CD4-positive, alpha-beta T cell treated with Interleukin-10 for 1 hour (primary cell): ENCODE data around the gene CHMP6.

ENCODE experiments used
- DNase-seq: peaks from one replicate; pipeline ENCODE4 v3.0.0-alpha.2; 2020

CHMP6 gene

DNA sequence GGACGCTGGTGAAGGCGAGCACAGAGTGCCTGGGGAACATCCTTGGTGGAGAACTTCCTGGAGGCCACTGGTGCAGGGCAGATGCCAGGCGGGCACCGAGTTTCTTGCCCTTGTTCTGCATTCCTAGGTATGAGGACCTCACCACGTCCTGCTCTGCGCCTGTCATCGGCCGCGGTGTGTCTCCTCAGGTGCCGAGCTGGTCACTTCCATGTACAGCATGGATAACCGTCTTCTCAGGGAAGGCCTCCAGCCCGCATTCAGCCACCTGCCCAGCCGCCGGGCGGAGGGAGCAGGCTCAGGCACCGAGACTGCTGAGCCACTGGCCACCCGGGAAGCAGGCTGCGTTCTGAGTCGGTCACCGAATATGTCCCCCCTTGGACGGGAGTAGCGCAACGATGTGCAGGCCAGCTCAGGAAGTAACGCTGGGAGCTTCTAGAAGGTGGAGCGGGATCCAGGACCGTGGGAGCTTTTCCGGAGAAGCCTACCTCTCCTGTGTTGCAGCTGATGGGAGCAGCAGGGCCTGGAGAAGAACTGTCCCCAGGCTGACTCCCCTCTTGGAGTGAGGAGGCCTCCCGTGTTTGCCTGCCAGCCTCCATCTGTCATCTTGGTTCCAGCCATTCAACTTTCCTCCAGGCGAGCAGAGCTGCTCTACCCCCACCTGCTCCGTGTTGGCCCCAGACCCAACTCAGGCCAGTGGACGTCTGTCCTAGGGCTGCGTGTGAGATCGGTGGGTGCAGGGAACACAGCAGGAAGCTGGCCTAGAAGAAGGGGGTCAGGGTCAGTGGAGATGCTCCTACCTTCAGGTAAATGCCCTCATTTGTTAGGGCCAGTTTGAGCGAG, 41.2 kb downstream of the CHMP6 start:
- DNase-seq = no peak

DNA sequence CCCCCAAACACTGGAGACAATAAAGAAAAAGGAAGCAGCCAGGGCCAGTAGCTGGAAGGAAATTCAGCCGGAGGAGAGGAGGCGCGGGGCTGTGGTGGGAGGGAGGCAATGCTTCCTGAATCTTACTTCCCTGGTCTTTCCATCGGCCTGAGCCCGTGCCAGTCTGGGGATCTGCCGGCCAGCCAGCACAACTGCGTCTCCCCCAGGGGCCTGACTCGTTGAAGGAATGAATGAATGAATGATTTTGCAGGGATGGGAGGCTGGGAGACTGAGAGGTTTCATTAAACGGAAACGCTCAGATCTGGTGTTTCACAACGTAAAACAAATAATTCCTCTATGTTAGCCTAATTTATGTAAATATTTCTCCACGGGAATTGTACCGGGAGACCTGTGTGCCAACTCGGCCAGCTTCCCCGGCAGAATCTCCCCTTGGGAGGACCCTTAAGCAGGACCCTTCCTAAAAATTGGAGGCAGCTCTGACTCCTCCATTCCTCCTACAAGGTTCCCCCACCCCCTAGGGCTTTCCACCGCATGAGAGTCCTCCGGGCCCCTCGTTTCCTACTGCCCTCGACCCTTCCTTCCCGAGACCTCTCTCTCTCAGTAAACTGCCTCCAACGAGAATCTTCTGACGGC, 42.0 kb downstream of the CHMP6 start:
- no peak for DNase-seq

DNA sequence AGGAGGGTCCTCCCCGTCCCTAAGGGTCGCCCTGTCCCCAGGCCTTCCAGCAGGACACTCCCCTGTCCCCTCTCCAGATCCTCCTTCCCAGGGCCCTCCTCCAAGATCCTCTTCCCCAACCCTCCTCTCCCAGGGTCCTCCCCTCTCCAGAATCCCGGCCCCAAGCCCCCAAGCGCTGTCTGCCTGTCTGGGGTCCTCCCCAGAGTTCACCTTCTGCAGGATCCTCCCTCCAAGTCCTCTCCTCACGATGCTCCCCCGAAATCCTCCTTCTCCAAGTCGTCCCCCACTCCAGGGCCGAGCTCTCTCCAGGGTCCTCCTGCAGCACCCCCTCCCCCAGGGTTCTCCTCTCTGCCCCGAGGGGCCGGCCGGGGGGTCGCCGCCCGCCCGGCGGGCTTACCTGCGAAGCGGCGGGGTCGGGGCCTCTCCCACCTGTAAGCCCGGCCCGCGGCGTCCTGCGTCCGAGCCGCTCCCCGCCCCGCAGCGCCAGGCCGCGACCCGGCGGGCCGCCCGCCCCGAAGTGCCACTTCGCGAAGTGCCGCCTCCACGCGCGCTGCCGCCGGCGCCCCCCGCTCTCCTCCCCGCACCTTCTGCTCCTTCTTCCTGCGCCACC, 42.6 kb downstream of the CHMP6 start:
- DNase-seq = no peak

DNA sequence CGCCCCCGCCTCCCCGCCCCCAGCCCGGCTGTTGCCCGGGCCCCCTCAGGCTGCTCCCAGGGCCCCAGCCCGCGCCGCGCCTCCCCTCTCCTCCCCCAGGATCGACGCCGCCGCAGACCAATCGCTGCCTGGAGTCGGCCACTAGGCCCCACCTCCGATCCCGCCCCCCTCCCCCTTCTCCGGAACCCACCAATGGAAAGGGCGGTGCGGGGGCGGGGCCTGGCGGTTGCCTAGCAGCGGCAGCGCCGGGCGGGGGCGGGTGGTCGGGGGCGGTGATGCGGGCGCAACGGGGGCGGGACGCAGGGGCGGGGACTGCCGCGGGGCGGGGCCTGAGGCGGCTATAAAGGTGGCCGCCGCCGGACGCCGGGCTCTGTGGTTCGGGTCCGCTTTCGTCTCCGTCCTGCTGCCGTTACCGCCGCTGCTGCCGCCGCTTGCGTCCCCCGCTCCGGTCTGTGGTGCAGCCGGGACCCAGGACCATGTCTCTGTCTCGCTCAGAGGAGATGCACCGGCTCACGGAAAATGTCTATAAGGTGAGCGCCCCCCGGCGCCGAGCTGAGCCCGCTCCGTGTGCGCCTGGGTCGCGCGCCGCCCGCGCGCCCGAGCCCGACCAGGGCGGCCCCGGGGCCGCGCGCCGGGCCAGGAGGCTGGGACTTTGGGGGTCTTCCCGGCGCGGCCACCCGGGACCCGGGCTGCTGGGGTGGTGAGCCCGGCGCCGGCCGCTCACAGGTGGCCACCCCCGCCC, 43.3 kb downstream of the CHMP6 start, which contains the start of gene BAIAP2:
TSS of gene BAIAP2 (plus strand) at position 373 of the 742 bp plus-strand sequence. CDS start at position 477, 104 bp downstream.
- DNase-seq = peak; percentile 96

DNA sequence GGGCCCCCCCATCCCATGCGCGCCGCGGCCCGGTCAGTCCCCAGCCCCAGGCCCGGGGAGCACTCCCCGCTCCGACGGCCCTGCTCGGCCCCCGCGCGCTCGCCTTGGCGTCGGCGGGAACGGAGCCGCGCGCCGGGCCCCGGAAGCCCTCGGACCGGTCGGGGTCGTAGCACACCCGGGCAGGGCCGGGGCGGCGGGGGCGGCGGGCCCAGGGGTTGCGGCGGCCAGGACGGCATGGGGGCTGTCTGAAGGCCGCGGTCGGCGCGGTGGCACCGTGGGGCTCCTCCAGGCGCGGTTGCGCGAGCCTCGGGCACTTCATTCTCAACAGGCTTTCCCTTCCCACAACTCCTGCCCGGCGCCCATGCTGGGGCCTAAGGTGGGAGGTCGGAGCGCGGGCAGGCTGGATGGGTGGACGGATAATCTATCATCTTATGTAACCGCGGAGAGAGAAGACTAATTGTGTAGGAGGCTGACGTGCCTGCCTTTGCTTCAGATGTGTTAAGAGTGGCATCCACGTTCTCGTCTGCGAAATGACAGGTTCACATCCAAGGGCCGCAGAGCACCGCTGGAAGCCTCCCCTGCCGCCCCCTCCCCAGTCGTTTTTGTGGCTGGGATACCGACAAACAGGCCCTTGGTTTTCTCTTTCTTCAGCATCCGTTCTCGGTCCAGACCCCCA, 44.0 kb downstream of the CHMP6 start:
- no peak for DNase-seq

DNA sequence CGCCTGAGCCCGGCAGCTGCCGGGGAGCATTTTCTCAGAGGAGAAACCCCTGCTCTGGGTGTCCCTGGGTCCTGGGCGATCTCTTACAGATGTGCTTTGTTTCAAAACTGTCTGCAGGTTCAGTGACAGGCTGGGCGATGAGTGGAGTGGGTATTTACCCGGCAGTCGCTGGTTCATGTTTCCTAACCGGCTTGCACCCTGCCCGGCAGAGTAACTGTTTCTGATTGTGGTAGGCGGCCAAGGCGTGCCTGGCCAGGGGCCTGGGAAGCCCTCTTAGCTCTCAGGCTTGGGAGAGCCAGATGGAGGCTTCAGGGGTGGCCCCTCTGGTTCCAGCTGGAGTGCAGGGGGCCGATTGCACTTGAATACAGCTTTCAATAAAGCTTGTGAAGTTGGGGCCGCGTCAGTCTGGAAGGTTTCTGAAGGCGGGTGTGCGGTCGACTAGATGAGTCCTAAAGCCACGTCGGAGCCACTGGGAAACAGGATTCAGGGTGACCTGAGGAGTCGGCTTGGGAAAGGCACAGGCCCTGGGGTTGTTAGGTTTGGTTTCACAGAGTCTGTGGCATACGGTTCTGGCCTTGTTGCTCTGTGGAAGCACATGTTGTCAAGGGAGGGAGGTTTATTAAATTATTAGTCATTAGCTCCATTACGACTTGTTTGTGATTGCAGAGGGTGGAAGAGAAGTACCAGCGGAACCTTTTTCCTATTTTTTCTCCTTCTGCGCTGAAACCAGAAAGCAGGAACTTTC, 44.7 kb downstream of the CHMP6 start:
- no peak for DNase-seq

DNA sequence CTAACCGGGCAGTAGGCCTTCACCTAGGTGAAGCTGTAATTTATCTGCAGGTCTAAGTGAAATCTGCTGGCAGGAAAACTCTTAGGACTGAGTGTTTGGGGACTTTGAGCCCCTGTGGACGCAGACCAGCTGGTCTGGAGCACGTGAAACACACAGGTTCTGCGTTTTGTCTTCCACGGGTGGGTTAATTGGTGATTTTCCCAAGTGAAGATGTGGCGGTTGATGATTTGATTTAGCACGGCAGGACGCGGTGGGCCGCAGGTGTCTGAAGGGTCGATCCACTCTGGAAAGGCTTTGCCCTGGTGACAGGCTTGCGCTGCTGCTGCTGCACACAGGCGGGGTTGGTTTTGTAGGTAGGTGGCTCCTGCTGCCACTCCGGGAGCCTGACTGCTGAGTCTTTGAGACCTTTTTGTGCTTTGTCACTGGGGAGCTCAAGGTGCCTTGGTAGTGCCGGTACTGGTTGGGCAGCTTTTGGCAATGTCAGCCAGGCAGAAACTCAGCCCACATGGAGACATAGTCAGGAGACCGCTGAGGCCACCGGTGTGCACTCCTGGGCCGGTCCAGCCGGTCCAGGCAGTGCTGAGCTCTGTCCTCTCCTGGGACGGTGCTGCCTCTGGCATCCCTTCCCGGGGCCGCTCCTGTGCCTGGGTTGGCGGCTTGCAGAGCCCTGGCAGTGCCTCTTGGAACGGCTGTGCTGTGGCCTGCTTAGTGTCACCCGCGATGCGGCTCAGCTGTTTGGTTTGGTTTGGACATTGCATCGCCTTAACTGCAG, 45.6 kb downstream of the CHMP6 start:
- no peak for DNase-seq

DNA sequence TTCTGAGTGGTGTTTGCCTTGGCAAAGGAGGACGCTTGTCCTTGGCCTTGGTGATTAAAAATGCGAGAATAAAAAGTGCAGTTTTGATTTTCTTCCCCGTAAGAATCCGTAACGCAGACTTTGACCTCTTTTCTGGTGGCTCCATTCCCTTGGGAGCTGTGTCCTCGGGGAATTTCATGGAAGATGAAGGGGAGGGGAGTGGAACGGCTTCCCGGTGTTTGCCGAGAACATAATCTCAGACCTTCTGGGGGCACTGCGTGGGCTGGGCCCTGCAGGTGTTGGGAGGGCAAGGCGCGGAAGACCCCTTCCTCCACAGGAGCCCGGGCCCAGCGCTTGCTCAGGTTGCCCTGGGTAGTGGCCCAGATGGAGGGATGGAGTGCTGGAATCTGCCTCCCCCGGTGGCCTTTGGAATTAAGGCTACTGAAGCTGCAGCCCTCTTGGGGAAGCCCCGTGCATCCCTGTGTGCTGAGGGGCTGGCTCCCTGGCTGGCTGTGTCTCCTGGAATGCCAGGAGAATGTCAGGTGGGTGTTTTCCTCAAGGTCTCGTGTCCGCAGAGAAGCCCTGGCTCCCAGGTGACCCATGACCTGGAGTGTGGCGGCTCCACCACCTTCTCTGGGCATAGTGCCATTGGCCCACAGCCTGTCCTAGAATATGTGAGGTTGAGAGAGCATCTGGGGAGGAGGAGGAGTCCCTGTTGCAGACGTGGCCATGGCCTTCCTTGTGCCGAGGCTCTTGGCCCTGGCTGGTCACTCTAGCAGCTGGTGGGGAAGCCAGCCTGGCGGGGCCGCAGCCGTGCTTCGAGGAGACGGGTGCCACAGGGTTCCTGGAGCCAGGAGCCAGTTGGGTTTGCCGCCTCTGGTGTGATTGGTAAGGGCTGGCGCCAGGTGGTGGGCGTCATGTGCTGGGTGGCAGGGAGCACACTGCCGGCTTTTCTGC, 46.4 kb downstream of the CHMP6 start:
- no peak for DNase-seq

DNA sequence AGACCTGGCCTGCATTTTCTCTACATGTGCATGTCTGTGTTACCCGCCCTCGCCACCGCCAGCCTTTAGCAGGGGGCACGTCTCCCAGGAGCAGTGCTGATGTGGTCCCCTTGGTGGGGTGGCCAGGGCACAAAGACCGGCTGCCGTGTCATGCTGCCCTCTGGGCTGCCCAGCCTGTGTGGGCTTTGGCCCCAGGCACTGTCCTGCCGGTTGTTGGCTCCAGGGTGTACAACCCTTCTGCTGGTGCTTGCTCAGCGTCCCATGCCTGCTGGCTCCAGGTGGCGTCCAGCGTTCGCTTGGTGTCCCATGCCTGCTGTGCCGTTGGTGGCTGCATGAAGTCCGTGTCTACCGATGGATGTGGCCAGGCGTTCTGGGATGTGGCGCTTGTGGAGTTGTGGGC, 47.5 kb downstream of the CHMP6 start:
- DNase-seq = no peak

DNA sequence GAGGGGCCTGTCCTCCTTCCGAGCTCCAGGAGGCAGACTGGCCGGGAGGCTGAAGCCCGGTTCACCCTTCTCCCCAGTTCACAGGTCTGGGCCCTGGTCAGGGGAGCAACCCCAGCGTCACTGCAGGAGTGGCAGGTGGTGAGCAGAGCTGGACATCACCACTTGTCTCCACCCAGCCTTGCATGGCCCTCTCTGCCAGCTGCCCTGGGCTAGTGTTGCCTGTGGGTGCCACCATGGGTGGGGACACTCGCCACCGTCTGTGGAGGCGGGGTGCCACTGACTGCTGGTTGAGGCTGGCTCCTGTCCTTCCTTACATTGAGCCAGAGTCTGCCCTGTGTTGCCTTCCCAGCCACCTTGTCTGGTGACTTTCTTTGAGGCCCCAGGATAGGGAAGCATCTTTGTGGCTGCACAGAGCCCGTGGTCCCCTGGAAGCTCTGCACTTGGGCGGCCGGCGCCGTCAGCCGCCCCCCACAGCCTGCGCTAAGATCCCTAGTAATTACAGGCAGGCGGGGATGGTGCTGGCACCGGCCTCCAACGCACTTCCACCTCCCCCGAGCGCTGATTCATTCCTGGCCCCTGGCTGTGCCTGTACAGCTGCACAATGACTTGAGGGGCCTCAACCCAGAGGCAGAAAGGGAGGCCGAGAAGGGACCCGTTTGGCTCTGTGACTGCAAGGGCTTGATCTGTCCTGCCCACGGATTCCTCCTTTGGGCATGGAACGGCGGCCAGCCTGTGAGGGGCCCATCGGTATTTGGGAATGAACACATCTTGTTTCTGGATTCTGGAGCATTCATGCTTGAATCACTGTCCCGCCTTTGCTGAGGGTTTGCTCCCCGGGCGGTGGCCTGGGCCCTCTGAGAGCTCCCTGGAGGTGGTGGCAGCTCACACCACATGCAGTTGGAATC, 48.5 kb downstream of the CHMP6 start:
- no peak for DNase-seq

DNA sequence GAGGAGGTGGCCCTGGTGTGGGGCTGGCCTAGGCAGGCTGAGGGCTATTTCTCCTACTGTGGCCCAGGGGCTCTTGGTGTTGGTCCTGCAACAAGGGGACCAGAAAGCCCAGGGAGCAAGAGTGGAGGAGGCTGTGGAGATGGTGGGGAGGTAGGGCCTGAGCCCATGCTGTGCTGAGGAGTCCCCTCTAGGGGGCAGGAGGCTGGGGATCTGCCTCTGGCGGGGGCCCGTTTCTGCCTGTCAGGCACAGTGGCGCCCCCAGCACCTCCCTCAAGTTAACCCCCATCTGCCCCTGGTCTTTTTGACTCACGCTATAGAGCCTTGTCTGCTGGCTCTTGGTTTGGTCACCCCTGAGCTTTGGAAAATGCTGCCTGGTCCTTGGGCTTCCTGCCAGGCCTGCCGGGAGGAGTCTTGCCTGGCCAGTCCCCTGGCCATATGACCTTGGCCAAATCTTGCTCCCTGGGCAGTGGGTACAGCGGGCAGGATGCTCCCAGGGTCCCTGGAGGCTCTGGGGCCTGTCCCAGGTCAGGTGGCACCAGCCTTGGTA, 49.2 kb downstream of the CHMP6 start:
- DNase-seq = no peak

DNA sequence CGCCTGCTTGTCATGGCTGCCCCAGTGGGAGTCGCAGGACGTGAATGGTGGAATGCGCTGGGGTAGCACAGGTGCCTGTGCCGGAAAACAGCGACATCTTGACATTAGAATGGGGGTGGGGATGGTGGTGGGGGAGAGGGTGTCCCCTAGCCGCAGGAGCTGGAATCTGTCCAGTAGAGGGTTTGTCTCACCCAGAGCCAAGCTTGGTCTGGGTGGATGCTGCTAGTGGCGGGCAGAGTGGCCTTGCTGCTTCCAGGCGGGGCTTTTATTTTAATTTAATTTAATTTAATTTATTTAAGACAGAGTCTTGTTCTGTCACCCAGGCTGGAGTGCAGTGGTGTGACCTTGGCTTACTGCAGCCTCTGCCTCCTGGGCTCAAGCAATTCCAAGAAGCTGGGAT, 51.0 kb downstream of the CHMP6 start:
- no peak for DNase-seq

DNA sequence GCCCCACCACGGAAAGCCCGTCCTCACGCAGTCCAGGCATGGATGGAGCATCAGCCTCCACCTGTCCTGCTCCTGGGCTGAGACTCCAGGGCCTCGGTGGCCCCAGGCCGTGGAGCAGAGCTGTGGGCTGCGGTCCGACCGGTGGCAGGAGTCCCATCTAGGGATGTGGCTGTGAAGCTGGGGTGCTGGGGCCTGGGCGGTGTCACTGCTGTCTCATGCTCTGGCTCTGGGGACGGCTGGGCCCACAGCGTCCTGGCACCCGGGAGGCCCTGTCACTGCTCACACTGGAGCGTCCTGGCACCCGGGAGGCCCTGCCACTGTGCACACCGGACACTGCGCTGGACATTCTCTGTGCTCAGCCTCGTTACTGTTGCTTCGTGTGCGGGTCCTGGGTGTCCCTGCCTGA, 51.7 kb downstream of the CHMP6 start:
- no peak for DNase-seq

DNA sequence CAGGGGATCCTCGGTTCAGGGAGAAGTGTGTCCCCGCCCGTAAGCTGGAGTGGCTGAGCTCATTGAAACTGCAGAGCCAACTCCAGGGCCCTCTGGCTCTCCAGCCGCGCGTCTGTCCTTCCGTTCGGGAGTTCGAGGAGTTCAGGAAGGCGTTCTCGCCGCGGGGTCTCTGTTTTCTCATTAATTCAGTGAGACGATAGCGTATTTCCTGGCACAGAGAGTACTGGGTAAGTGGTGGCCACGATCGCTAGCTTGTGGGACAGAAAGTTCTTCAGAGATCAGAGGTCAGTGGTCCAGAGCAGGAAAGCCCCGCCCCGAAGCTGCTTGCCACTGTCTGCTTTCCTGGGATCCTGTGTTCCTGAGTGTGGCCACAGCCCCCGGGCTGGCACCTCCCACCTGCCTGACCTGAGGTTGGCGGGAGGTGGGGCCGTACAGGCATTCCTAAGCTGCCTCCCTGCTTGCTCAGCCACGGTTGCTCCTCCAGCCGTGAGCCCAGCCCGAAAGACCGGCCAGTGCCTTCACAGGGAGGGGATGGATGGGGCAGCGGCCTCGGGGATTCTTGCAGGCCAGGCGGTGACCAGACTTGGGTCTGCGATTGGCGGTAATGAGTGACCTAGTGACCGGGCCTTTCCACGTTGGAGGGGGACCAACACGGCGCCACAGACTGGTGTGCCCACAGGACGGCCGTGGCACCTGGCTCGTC, 52.2 kb downstream of the CHMP6 start:
- DNase-seq = no peak

DNA sequence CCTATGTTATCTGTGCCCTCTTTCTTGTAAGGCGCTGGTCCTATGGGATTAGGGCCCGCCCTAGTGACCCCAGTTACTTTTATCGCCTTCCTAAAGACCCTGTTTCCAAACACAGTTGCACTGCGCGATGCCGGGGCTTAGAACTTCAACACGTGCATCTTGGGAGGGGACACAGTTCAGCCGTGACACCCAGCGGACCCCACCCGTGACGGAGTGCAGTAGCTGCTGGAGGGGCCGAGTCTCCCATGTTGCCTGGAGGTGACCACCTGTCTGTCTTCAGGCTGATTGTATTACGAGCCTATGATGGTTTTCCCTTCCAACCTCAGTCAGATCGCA, 52.8 kb downstream of the CHMP6 start:
- no peak for DNase-seq

DNA sequence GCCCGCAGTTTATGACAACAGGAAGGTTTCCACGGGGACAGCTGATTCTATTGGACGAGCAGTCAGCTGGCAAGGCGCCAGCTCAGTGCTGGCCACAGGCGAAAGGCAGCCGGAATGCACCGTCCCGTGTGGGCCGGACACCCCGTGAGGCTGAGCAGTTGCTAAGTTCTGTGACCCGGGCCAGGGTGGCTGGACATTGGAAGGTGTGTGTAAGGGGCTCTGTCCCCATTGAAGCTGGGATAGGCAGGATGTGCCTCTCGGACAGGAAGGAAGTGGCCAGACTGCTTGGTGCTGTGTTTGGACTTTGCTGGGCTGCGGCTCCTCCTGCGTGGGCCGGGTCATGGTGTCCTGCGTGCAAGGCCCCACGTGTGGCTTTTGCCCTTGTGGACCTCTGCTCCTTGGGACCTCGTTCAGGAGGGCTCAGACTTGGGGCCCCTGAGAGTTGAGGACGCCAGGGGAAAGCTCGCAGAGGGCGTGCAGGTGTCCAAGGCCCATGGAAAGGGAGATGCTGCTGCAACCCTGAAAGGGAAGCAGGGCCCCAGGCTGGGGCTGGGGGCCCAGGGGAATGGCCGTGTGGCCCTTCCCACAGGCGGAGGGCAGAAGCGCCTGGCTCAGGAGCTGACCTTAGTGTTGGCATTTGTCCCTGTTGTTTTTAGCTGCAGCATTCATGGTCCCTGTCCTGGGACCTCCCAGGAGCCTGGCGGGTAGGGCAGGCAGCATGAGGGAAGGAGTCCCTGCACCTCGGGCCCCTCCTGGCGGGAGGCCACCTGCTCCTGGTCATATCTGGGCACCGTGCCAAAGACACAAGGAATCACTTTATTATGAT, 53.3 kb downstream of the CHMP6 start:
- DNase-seq = no peak

DNA sequence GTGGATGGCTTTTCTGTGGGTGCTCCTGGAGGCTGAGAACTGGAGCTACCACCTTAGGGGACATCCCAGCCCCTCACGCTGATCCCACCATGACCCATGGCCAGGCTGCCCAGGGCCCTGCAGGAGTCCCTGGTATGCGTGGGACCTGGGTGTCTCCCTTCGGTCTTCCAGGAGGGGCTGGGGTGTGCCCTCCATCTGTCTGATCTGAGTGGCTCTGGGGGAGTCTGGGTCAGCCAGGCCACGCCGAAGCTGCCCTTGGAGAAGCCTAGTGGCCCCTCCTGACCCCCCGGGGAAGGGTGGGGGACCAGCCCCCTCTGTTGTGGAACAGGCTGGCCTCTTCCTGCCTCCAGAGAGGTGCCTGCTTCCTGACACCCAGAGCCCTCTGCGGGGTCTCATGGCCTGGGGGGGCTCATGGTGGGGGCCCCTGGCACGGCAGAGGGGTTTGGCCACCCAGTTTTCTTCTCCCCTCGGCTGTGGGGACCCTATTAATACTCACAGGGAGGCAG, 54.0 kb downstream of the CHMP6 start:
- no peak for DNase-seq
